CD8-positive, alpha-beta memory T cell (primary cell): ENCODE measurements around the gene ZNF606. TPM values are rescaled to one million over a fixed set of nuclear protein-coding genes. Genes with fewer than 3 reads are reported as not detected.

Source experiments
- polyA plus RNA-seq: library from polyadenylated mRNA; unstranded; fragments of 300-500 nt; fragmentation: Illumina TruSeq; gene quantifications from one replicate; pipeline ENCODE4 v1.2.3, GENCODE V29; 2021
- total RNA-seq, 2 experiments: library from RNA; stranded (reverse); gene quantifications; one replicate each; pipeline ENCODE4 v1.2.3, GENCODE V29; 2021

Gene ZNF606
- total and polyA plus RNA-seq, 3 experiments from 2014 or later: 3.9 to 8.7 (median 8.2) TPM

Other genes with a start within 250 kb of the ZNF606 start
- 10 to 100 TPM; 15.6 to 17.1 TPM for gene ZNF586, start 233.1 kb downstream of the ZNF606 start, total RNA-seq
- 18.6 TPM for gene ZNF586, start 233.1 kb downstream of the ZNF606 start, polyA plus RNA-seq
- gene ZNF552, start 187.9 kb downstream of the ZNF606 start, total RNA-seq: 10 to 100 TPM in 1 of 2 experiments, 1 to 10 TPM in 1; 7.2 to 10.6 TPM
- 11.3 TPM for gene ZNF552, start 187.9 kb downstream of the ZNF606 start, polyA plus RNA-seq
- 10 to 100 TPM; 24.8 to 25.4 TPM for gene ZNF587B, start 172.5 kb downstream of the ZNF606 start, total RNA-seq
- 1.4 TPM for gene ZNF587B, start 172.5 kb downstream of the ZNF606 start, polyA plus RNA-seq
- 10 to 100 TPM; 24.2 to 27.2 TPM for gene ZNF587, start 153.0 kb downstream of the ZNF606 start, total RNA-seq
- gene ZNF587, start 153.0 kb downstream of the ZNF606 start, polyA plus RNA-seq: 4.8 TPM
- gene ZNF814, start 113.8 kb downstream of the ZNF606 start, total RNA-seq: 10 to 100 TPM; 38.5 to 38.7 TPM
- gene ZNF814, start 113.8 kb downstream of the ZNF606 start, polyA plus RNA-seq: 21.2 TPM
- 10 to 100 TPM; 15.8 to 16.8 TPM for gene ZNF417, start 86.2 kb downstream of the ZNF606 start, total RNA-seq
- 4.4 TPM for gene ZNF417, start 86.2 kb downstream of the ZNF606 start, polyA plus RNA-seq
- gene ZNF418, start 67.4 kb downstream of the ZNF606 start, total RNA-seq: 1 to 10 TPM; 5.1 to 6.7 TPM
- 3.3 TPM for gene ZNF418, start 67.4 kb downstream of the ZNF606 start, polyA plus RNA-seq
- 1 to 10 TPM; 7.2 to 8.8 TPM for gene ZNF256, start 55.1 kb downstream of the ZNF606 start, total RNA-seq
- 4.5 TPM for gene ZNF256, start 55.1 kb downstream of the ZNF606 start, polyA plus RNA-seq
- under 1 TPM in 1 of 2 experiments, not detected in 1; 0.33 TPM for gene C19orf18, start 28.3 kb downstream of the ZNF606 start, total RNA-seq
- 0.41 TPM for gene C19orf18, start 28.3 kb downstream of the ZNF606 start, polyA plus RNA-seq
- not detected for gene ZSCAN1, start 31.2 kb upstream of the ZNF606 start, total RNA-seq
- not detected for gene ZSCAN1, start 31.2 kb upstream of the ZNF606 start, polyA plus RNA-seq
- 1 to 10 TPM; 1.0 to 1.4 TPM for gene ZNF135, start 56.5 kb upstream of the ZNF606 start, total RNA-seq
- gene ZNF135, start 56.5 kb upstream of the ZNF606 start, polyA plus RNA-seq: 1.4 TPM
- 10 to 100 TPM; 22.4 to 24.0 TPM for gene ZSCAN18, start 95.4 kb upstream of the ZNF606 start, total RNA-seq
- 21.4 TPM for gene ZSCAN18, start 95.4 kb upstream of the ZNF606 start, polyA plus RNA-seq
- 1 to 10 TPM; 8.7 to 9.1 TPM for gene ZNF329, start 148.0 kb upstream of the ZNF606 start, total RNA-seq
- gene ZNF329, start 148.0 kb upstream of the ZNF606 start, polyA plus RNA-seq: 10.3 TPM
- gene ZNF274, start 180.2 kb upstream of the ZNF606 start, total RNA-seq: 10 to 100 TPM; 23.4 to 25.9 TPM
- 32.0 TPM for gene ZNF274, start 180.2 kb upstream of the ZNF606 start, polyA plus RNA-seq
- 10 to 100 TPM; 51.8 to 56.8 TPM for gene ZNF544, start 226.1 kb upstream of the ZNF606 start, total RNA-seq
- gene ZNF544, start 226.1 kb upstream of the ZNF606 start, polyA plus RNA-seq: 29.2 TPM